ENCODE measurements around the gene ANKS3. TPM values are rescaled to one million over a fixed set of nuclear protein-coding genes. Genes with fewer than 3 reads are reported as not detected.

ANKS3 gene
- total and polyA plus RNA-seq, 10 of the 15 experiments (the other 5 are each of a cell fraction or from before 2014, with no cell fraction given), result 0.29 to 14.2 (median 8.5) TPM

GRCh38 chr16:4766875-4767628 is 33.0 kb upstream of the ANKS3 start, which contains the start of gene ZNF500 (continued):
- TF ChIP-seq CBX3 (IDR thresholded peaks at IDR 0.05; ENCODE audit: borderline replicate concordance, low read depth) (no peak), E2F4 (IDR thresholded peaks at IDR 0.05; ENCODE audit: low read depth, low read length) (no peak), IKZF2 (IDR thresholded peaks at IDR 0.05) (no peak), PKNOX1 (IDR thresholded peaks at IDR 0.05) (no peak), RAD51 (IDR thresholded peaks at IDR 0.05) (no peak), RBBP5 (conservative IDR thresholded peaks at IDR 0.05) (no peak), SIX5 (IDR thresholded peaks at IDR 0.05; ENCODE audit: low read depth, low read length, severe bottlenecking) (peak; percentile 90), ZNF217 (IDR thresholded peaks at IDR 0.05) (peak; percentile 43; the same call in 1 of the 2 replicates), ZBTB11 (CRISPR knock-in tag; IDR thresholded peaks at IDR 0.05) (no peak), CBFB (IDR thresholded peaks at IDR 0.05; ENCODE audit: low read depth) (peak; percentile 97), ZSCAN29 (IDR thresholded peaks at IDR 0.05) (no peak), SMAD5 (IDR thresholded peaks at IDR 0.05; ENCODE audit: low read depth) (0 out of 2 replicates have a peak, but pooled peaks have one; percentile 44), ZNF384 (IDR thresholded peaks at IDR 0.05; ENCODE audit: borderline replicate concordance, low read depth, low read length) (no peak), SUZ12 (IDR thresholded peaks at IDR 0.05; ENCODE audit: unreplicated experiment) (no peak), PML (IDR thresholded peaks at IDR 0.05; ENCODE audit: low read length) (no peak), NR2F1 (conservative IDR thresholded peaks at IDR 0.05) (peak; percentile 57), JUNB (IDR thresholded peaks at IDR 0.05) (no peak), IRF5 (IDR thresholded peaks at IDR 0.05; ENCODE audit: borderline replicate concordance) (no peak), ZNF274 (IDR thresholded peaks at IDR 0.05; ENCODE audit: insufficient read depth, insufficient read length) (no peak), BACH1 (IDR thresholded peaks at IDR 0.05; ENCODE audit: borderline replicate concordance) (0 out of 2 replicates have a peak, but pooled peaks have one; percentile 40), NBN (IDR thresholded peaks at IDR 0.05) (peak; percentile 58; the same call in 1 of the 2 replicates), ZBTB4 (CRISPR knock-in tag; IDR thresholded peaks at IDR 0.05) (no peak)
